Neuronal stem cell (in vitro differentiated cells): ENCODE data around the gene IVD.

ENCODE experiments used
- DNase-seq: peaks from one replicate; pipeline ENCODE4 v3.0.0-alpha.2; 2013; ENCODE audit warnings: low spot score
- H2AFZ ChIP-seq: one replicate; pipeline ENCODE4 v1.6.1; 2013; ENCODE audit warnings: mild to moderate bottlenecking, low read length, inconsistent platforms
- H2AK5ac ChIP-seq: 2 replicates; pipeline ENCODE4 v1.6.1; 2013; ENCODE audit warnings: low read depth, mild to moderate bottlenecking, inconsistent platforms, low read length, moderate library complexity, mixed read lengths
- H2BK120ac ChIP-seq: 2 replicates; pipeline ENCODE4 v1.6.1; 2013; ENCODE audit warnings: low read depth, mild to moderate bottlenecking, inconsistent platforms, low read length, moderate library complexity, mixed read lengths
- H2BK12ac ChIP-seq: one replicate; pipeline ENCODE4 v1.6.1; 2013; ENCODE audit warnings: low read length, inconsistent platforms
- H2BK15ac ChIP-seq: 2 replicates; pipeline ENCODE4 v1.6.1; 2013; ENCODE audit warnings: mild to moderate bottlenecking, low read length, inconsistent platforms, mixed read lengths
- H2BK5ac ChIP-seq: one replicate; pipeline ENCODE4 v1.6.1; 2013; ENCODE audit warnings: inconsistent platforms, mild to moderate bottlenecking, low read length, moderate library complexity
- H3K14ac ChIP-seq: one replicate; pipeline ENCODE4 v1.6.1; 2013; ENCODE audit warnings: low read length, inconsistent platforms
- H3K18ac ChIP-seq: 2 replicates; pipeline ENCODE4 v1.6.1; 2013; ENCODE audit warnings: low read length, inconsistent platforms
- H3K23ac ChIP-seq: 2 replicates; pipeline ENCODE4 v1.6.1; 2013; ENCODE audit warnings: low read depth, mild to moderate bottlenecking, mixed read lengths, low read length, inconsistent platforms; ENCODE audit not compliant: poor library complexity
- H3K27ac ChIP-seq: replicated peaks from 3 replicates; pipeline ENCODE4 v1.5.1; 2013; ENCODE audit warnings: low read length, inconsistent platforms
- H3K27me3 ChIP-seq, 3 experiments: 2 replicates each; pipeline ENCODE4 v1.6.1; 2013; ENCODE audit warnings: low read length in 3 of 3, mild to moderate bottlenecking in 2 of 3, inconsistent platforms in 1 of 3, low read depth in 1 of 3, mixed read lengths in 1 of 3, moderate library complexity in 1 of 3; ENCODE audit not compliant: control insufficient read depth in 3 of 3, insufficient read depth in 3 of 3
- H3K36me3 ChIP-seq, 2 donors: replicated peaks in 1 of 2; 2 replicates each; pipeline ENCODE4 v1.6.1; 2013; ENCODE audit warnings: low read length in 2 of 2; ENCODE audit not compliant: control insufficient read depth in 2 of 2, insufficient read depth in 2 of 2
- H3K4ac ChIP-seq: 2 replicates; pipeline ENCODE4 v1.6.1; 2013; ENCODE audit warnings: inconsistent platforms, mild to moderate bottlenecking, low read length, moderate library complexity
- H3K4me1 ChIP-seq, 2 donors: 1 replicate in 1 of 2; 2 replicates in 1 of 2; pipeline ENCODE4 v1.6.1; 2013; ENCODE audit warnings: low read length in 2 of 2, low read depth in 1 of 2; ENCODE audit not compliant: control insufficient read depth in 2 of 2, insufficient read depth in 1 of 2
- H3K4me2 ChIP-seq: one replicate; pipeline ENCODE4 v1.6.1; 2013; ENCODE audit warnings: mild to moderate bottlenecking, low read length, inconsistent platforms; ENCODE audit not compliant: insufficient read depth, poor library complexity, severe bottlenecking
- H3K4me3 ChIP-seq, 2 donors: 2 replicates each; pipeline ENCODE4 v1.5.1; 2013; ENCODE audit warnings: low read length in 2 of 2, mild to moderate bottlenecking in 2 of 2, inconsistent platforms in 1 of 2, moderate library complexity in 1 of 2
- H3K79me1 ChIP-seq: one replicate; pipeline ENCODE4 v1.6.1; 2013; ENCODE audit warnings: low read depth, mild to moderate bottlenecking, inconsistent platforms, low read length, moderate library complexity
- H3K9ac ChIP-seq: one replicate; pipeline ENCODE4 v1.6.1; 2013; ENCODE audit warnings: mild to moderate bottlenecking, low read depth, low read length, inconsistent platforms; ENCODE audit not compliant: poor library complexity
- H3K9me3 ChIP-seq, 2 donors: replicated peaks in 1 of 2; 2 replicates each; pipeline versions ENCODE3 to v1.6.1; 2013; ENCODE audit warnings: low read length in 2 of 2, mild to moderate bottlenecking in 2 of 2, inconsistent platforms in 1 of 2, low read depth in 1 of 2, mixed read lengths in 1 of 2, moderate library complexity in 1 of 2; ENCODE audit not compliant: control insufficient read depth in 2 of 2, insufficient read depth in 1 of 2
- H4K8ac ChIP-seq: one replicate; pipeline ENCODE4 v1.6.1; 2013; ENCODE audit warnings: low read depth, mild to moderate bottlenecking, inconsistent platforms, low read length, moderate library complexity
- H4K91ac ChIP-seq: one replicate; pipeline ENCODE4 v1.6.1; 2013; ENCODE audit warnings: low read length, low read depth, mild to moderate bottlenecking, inconsistent platforms; ENCODE audit not compliant: poor library complexity
- WGBS, 2 donors: extraction: QIAGEN DNeasy Blood & Tissue Kit; methylation state at CpG; one replicate each; pipeline ENCODE4 v1.1.7; 2013; ENCODE audit warnings: missing lambda C conversion rate in 2 of 2, mixed read lengths in 1 of 2; ENCODE audit not compliant: insufficient read length in 2 of 2, insufficient replicate concordance in 1 of 2; ENCODE audit errors: extremely low coverage in 2 of 2; 5-methylcytosine and 5-hydroxymethylcytosine counted together

Gene IVD

GRCh38 chr15:40443846-40444245 is 38.3 kb downstream of the IVD start:
- Histone ChIP-seq H3K4me3 (no peak overlapping the region), H2BK5ac (no peak overlapping the region), H2AK5ac (no peak overlapping the region), H2BK15ac (no peak overlapping the region), H3K79me1 (peaks cover 17% of the 10 kb centered on the region), H2BK12ac (no peak overlapping the region), H3K9ac (no peak overlapping the region), H3K9me3 (no peaks in the 10 kb centered on the region), H3K36me3 (peaks cover 0 to 4% of the 10 kb centered on the region in 2 donors), H2BK120ac (no peak overlapping the region), H3K14ac (no peak overlapping the region), H3K4ac (no peak overlapping the region), H4K8ac (no peak overlapping the region), H3K4me1 (peaks cover 26 to 48% of the 10 kb centered on the region in 2 donors), H4K91ac (no peak overlapping the region), H3K27me3 (peaks cover 0 to 12% (median 5%) of the 10 kb centered on the region in 3 experiments), H3K23ac (no peak overlapping the region), H3K27ac (no peak overlapping the region), H3K18ac (no peak overlapping the region), H3K4me2 (no peak overlapping the region), H2AFZ (no peak overlapping the region)
- WGBS, 2 donors: no CpG with 5 or more reads among the region's 3 CpGs
- no peak for DNase-seq

GRCh38 chr15:40444736-40445135 is 39.1 kb downstream of the IVD start:
- H3K27ac ChIP-seq: no peak overlapping the region
- H2BK15ac ChIP-seq: no peak overlapping the region
- peaks cover 0 to 7% of the 10 kb centered on the region in 2 donors for H3K36me3 ChIP-seq
- H2BK12ac ChIP-seq: no peak overlapping the region
- DNase-seq: no peak
- no peak overlapping the region for H3K18ac ChIP-seq
- H2BK120ac ChIP-seq: no peak overlapping the region
- H3K9ac ChIP-seq: no peak overlapping the region
- H3K4me2 ChIP-seq: no peak overlapping the region
- H3K27me3 ChIP-seq: peaks cover 0 to 3% (median 0%) of the 10 kb centered on the region in 3 experiments
- H3K4me3 ChIP-seq: no peak overlapping the region
- no peaks in the 10 kb centered on the region for H3K9me3 ChIP-seq
- H4K91ac ChIP-seq: no peak overlapping the region
- H2BK5ac ChIP-seq: no peak overlapping the region
- H3K14ac ChIP-seq: no peak overlapping the region
- no peak overlapping the region for H3K4ac ChIP-seq
- H4K8ac ChIP-seq: no peak overlapping the region
- no peak overlapping the region for H3K23ac ChIP-seq
- H3K4me1 ChIP-seq: peaks cover 20 to 40% of the 10 kb centered on the region in 2 donors
- no peak overlapping the region for H2AFZ ChIP-seq
- peaks cover 17% of the 10 kb centered on the region for H3K79me1 ChIP-seq
- H2AK5ac ChIP-seq: no peak overlapping the region
- no CpG with 5 or more reads among the region's 5 CpGs for WGBS, 2 donors

- no peak overlapping the region for H3K18ac ChIP-seq
- no CpG with 5 or more reads among the region's 9 CpGs for WGBS, 2 donors
- H4K8ac ChIP-seq: no peak overlapping the region
- no peak overlapping the region for H3K23ac ChIP-seq
- H3K4me3 ChIP-seq: no peak overlapping the region
- no peak overlapping the region for H3K4me2 ChIP-seq
- no peak overlapping the region for H3K14ac ChIP-seq
- H2BK12ac ChIP-seq: no peak overlapping the region
- peaks cover 0 to 7% of the 10 kb centered on the region in 2 donors for H3K36me3 ChIP-seq
- no peak overlapping the region for H2BK15ac ChIP-seq
- no peak overlapping the region for H2BK5ac ChIP-seq
- no peak overlapping the region for H3K9ac ChIP-seq
- H3K79me1 ChIP-seq: peaks cover 17% of the 10 kb centered on the region
- no peak overlapping the region for H2BK120ac ChIP-seq
- no peak overlapping the region for H2AK5ac ChIP-seq
- no peak overlapping the region for H3K4ac ChIP-seq
- H3K27me3 ChIP-seq: no peaks in the 10 kb centered on the region
- no peak overlapping the region for H2AFZ ChIP-seq
- no peak overlapping the region for H4K91ac ChIP-seq
- no peak for DNase-seq
- H3K9me3 ChIP-seq: no peaks in the 10 kb centered on the region
- peaks cover 21 to 36% of the 10 kb centered on the region in 2 donors for H3K4me1 ChIP-seq
- H3K27ac ChIP-seq: no peak overlapping the region
These were observed 39.9 kb downstream of the IVD start for GRCh38 chr15:40445421-40445922.

- Histone ChIP-seq H3K18ac (no peak overlapping the region), H3K27me3 (no peaks in the 10 kb centered on the region), H3K4me2 (no peak overlapping the region), H2BK5ac (no peak overlapping the region), H3K79me1 (peaks cover 17% of the 10 kb centered on the region), H4K8ac (no peak overlapping the region), H2BK15ac (no peak overlapping the region), H3K36me3 (peaks cover 0 to 7% of the 10 kb centered on the region in 2 donors), H2BK12ac (no peak overlapping the region), H2AK5ac (no peak overlapping the region), H3K27ac (no peak overlapping the region), H3K4ac (no peak overlapping the region), H3K4me1 (peaks cover 24 to 36% of the 10 kb centered on the region in 2 donors), H2AFZ (no peak overlapping the region), H3K23ac (peak overlapping the region; percentile 59), H3K4me3 (no peak overlapping the region), H4K91ac (no peak overlapping the region), H3K9me3 (no peaks in the 10 kb centered on the region), H2BK120ac (no peak overlapping the region), H3K14ac (no peak overlapping the region), H3K9ac (no peak overlapping the region)
- WGBS, 2 donors: no CpG with 5 or more reads among the region's 3 CpGs
- no peak for DNase-seq
These were observed 40.5 kb downstream of the IVD start for GRCh38 chr15:40446144-40446543.
